T-helper 2 cell treated with Interferon-gamma antibody and Interleukin-4, amounts not matched to agents 100 ng/mL and 5 ng/mL, for 36 hours (primary cell): Measurements from ENCODE around the gene BEND7. TPM values are rescaled to one million over a fixed set of nuclear protein-coding genes. Genes with fewer than 3 reads are reported as not detected.
"Not testable (repeated sequence)": the region's sequence is repeated elsewhere in the genome, so short reads cannot be mapped to it uniquely, and the experiment has no call there.

ENCODE experiments used
- intact Hi-C: fragments of 100-400 bp; cut with micrococcal nuclease; formaldehyde crosslinking; loops from one replicate; pipeline ENCODE4 v1.15.1; 2023
- total RNA-seq: library from RNA; stranded (reverse); gene quantifications from 2 replicates; pipeline ENCODE4 v1.2.3, GENCODE V29; 2022

BEND7 gene
- total RNA-seq, 1 donor from 2014 or later = not detected

DNA sequence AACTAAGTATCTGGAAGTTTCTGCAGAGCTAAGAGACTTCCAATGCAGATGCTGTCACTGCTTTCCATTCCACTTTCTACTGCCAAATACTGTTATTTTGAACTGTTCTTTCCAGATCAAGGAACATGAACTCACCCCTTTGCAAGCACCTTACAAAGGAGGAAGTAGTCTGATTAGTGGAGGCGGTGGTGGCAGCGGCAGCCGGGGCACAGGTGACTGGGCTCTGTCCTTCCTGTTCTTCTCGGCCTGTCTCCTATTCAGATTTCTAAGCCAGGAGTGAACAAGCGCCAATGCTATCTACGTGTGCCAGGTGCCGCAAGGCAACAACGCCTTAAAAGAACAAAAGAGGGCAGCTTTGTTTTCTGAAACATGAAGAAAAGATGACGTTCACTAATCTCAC lies 44.9 kb downstream of the BEND7 start:
- intact Hi-C loops = no loop called here

DNA sequence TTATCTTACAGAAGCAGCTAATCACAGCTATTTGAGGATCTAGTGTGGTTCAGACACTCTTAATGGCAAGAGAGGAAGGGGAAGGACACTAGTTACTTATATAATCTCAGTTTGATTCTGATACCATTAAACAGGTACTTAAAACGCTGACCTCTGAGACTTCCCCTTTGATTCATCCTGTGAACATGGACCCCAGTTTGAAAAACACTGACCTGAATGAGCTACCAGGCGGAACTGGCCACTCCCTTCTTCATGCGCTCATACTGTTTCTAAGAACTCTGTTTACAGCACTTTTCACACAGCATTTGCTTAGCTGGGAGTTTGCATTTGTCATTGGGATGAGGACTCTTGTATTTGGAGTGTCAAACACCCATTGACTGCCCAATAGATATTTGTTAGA lies 45.7 kb downstream of the BEND7 start:
- intact Hi-C loops = no loop called here

DNA sequence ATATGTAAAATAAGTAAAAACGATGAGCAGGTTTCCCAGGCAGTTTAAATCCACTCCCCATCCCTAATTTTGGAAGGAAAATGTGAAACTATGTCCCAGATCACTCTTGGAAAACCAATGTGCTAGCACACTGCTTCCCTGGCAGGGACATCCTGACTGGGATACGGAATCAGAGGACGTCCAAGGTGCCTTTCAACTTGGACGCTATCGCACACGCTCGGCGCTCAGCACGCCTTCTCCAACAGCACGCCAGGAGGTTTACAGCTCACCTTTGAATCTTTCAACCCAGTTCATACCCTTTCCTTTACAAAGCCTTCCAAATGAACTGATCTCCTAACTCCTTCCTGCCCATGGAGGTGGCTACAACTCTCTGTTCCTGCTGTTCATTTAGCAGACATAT lies 47.1 kb downstream of the BEND7 start:
- intact Hi-C loops = no loop called here

DNA sequence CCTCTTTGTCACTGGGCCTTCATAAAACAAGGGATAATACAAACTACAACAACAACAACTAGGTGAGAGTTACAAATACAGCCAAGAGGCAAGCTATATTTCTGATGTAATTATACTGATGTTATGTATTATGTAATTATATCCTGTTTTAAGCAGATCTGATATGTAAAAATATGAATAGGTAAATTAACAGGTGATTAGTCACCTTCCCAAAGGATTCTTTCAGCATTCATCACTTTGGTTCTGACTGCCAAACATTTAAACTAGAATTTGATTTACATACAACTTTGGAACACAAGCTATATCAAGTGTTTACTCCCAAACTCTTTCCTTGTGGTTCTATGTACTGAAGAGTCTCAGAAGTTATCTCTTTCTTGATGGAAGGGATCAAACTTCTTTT lies 53.7 kb downstream of the BEND7 start:
- intact Hi-C loops = no loop called here

DNA sequence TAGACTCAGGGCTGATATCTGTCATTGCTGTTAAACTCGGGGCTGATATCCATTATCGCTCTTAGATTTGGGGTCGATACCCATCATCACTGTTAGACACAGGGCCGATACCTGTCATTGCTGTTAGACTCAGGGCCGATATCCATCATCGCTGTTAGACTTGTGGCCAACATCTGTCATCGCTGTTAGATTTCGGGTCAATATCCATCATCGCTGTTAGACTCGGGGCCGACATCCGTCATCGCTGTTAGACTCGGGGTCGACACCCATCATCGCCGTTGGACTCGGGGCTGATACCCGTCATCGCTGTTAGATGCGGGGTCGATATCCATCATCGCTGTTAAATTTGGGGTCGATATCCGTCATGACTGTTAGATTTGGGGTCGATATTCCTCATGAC lies 54.8 kb downstream of the BEND7 start:
- intact Hi-C loops = no loop called here

DNA sequence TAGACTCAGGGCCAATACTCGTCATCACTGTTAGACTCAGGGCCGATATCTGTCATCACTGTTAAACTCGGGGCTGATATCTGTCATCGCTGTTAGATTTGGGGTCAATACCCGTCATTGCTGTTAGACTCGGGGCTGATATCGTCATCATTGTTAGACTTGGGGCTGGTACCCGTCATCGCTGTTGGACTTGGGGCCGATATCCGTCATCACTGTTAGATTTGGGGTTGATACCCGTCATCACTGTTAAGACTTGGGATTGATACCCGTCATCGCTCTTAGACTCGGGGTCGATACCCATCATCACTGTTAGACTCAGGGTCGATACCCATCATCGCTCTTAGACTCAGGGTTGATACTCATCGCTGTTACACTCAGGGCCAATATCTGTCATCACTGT lies 56.5 kb downstream of the BEND7 start:
- intact Hi-C loops = no loop called here

DNA sequence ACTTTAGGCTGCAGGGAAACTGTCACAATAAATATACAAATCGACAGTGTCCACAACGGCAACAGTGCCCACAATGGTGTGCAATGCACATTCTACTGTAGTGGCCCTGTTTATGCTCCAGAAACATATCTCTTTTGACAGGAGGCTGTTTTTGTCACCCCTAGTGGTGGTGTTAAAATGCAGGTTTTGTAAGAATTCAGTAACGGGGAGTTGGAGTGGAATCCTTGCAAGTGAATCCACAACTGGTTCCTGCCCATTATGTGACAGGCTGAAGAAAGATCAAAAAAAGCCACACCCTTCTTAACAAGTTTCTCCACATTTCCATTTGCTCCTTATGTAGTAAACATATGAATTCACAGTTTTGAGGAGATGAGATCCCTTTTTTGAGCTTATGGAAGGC lies 58.5 kb downstream of the BEND7 start:
- intact Hi-C loops = no loop called here

DNA sequence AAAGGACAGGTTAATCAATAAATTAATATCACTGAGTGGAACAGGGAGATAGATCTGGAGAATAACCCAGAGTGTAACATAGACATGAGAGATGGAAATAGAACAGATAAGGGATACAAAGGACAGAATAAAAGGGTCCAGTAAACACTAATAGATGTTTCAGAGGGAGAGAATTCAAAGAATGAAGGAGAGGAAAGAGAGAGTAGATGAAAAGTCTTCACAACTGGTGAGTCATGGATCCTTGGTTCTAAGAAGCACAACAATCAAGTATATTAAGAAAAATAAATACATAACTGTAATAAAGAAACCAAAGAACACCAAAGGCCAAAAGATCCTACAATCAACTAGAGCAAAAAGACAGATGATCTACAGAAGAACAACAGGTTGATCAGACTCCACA lies 66.3 kb downstream of the BEND7 start:
- intact Hi-C loops = no loop called here

DNA sequence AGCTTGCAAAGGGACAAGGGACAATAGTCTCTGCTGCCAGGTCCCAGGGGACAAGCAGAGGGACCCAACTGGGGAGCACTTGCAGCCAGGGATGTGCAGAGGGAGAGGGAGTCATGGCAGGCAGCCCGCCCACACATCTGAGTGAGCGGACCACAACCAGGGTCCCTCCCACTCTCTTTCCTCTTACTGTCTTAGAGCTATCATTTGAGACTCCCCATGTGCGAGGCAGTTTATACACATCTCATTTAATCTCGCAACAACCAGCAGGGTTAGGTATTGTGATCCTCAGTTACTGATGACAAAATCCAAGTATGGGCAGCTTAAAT lies 70.2 kb downstream of the BEND7 start:
- intact Hi-C loops = no loop called here

DNA sequence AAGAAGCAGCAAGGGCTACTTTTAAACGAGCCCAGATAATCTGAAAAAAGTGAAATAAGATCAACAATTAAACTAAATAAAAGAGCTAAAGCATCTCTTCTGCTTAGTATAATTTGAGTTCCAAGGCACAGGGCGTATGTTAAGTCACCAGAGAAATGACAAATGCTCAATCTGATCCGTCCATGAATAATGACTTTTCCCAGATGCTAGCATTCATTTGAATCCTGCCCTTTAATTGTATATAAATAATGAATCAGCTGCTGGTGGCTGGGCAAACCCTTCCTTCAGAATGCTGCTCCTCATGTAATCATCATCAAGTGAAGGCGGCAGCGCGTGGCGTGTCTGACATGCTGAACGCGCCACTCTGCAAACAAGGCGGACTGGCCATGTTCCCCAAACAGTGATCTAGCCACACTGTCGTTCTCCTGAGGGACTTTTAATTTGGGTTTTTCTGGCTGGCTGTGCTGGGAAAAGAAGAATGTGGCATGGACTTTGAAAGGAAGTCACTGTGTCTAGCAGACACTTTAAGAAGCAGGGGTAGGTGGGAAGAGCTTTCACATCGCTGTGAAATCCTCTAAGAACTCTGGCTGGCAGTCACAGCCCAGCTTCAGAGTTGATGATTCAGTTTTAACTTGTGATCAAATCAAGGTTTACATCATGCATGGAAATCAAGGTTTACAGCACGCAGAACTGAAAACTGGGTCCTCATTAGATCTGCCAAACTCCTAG lies 70.7 kb downstream of the BEND7 start:
- intact Hi-C loops = no loop called here

DNA sequence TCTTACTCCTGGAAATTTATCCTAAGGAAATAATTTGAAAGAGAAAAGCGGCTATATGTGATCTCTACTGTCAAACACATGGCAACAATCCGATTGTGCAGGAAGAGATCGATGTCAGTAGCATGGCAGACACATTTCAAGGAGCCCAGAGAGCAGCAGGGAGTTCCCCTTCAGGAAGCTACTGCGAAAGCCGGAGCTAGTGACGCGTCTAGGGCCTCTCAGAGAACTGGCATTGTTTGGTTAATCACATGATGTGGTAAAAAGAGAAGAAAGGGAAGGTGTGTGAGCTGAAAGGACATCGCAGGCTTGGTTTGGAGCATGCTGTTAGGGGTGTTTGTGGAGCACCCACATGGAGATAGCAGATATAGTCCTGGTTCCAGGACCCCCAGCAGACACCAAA lies 74.9 kb downstream of the BEND7 start:
- intact Hi-C loops = no loop called here

DNA sequence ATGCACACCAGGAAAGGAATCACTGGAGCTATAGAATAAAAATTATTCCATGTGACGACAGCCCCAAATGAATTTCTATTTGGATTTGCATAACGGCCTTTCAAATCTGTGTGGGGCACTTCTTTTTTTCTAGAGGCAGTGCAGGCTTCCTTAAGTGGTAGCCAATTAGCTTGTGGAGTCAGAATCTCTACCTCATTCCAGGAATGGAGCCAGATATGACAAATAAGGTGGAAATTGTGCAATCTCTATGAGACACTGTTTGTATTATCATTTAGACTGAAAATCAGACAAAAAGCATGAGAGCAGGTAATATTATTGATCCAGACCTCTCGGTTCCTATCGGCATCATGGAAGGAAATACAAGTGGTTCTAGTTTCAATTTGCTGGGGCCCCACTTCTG lies 78.7 kb downstream of the BEND7 start:
- intact Hi-C loops = no loop called here

DNA sequence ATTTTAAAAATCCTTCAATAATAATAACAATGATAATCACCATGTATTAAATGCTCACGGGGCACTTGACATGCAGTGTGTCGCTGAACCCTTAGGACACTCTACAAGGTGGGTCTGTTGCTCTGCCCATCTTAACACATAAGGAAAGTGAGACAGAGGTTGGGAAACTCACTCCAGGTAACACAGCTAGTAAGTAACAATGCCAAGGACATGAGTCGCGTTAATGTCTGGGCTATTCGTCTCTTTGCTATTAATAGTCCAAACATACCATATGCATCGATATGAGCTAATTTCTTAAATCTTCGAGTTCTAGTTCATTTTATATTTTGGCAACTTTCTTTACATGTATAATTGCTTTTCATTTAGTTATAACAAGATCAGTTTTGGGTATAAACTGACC lies 79.5 kb downstream of the BEND7 start:
- intact Hi-C loops = no loop called here

DNA sequence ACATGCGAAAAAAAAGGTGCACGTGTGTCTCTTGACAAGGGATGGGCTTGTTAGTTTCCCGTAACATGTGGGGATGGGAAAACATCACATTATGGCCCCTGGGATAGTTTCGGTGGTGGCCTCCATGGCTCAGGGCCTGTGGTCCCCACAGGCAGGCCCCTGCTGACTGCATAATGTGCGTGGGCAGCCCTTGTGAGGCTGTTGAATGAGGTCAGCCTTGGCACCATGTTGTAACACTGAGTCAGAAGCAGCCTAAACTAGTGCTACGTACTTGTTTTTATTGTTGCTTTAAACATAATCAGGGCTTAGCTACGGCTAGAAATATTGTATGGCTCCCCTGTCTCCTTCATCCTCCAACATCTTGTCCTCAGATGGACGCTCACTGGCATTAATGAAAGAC lies 80.6 kb downstream of the BEND7 start:
- intact Hi-C loops = no loop called here

DNA sequence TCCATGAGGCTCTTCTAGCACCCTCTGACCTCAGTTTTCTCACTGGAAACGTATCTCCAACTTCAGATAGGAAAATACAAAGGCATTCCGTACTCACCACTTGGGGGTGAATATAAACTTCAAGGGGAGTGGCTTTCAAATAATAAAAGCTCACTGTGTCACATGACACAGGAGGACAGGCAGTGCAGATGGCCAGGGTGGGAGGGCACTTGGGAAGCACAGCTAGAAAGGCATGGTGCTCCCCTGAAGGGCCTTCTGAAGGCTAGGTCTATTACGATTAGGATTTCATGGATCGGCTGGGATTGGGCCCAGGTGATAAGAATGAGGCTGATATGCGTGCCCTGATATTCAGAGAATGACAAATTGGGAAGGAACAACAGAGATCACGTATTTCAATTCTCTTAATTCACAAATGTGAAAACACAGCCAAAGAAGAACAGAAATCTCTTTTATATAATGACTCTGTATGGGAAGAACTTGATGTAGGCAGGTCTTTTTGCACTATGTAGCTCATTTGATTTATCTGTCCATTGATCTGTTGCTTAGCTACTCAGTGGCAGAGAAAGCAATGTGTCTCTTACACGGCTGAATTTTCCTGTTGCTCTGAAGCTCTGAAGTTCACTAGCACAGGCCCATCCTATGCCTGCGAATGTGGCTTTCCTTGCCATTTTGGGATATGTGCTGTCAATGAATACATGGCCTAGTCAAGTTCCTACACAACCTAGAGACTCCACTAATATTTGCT lies 83.0 kb downstream of the BEND7 start:
- intact Hi-C loops = no loop called here

DNA sequence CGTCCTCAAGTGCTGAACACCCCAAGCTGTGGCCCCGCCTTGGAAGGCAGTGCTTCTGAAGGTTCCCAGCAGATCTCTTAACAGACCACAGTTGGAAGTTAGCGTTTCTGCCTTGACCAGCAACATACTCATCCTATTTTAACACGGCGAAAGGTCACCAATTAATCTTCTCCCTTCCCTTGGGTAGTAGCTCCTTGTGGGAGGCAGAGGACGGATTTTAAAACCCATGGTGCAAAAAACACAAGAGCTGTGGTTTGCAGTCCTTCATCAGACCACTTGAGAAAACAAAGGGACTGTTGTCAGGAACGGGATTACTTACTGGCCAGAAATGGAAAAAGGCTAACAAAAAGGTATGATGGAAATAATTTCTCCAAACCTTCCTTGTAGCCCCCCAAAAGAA lies 87.3 kb downstream of the BEND7 start:
- intact Hi-C loops = no loop called here

DNA sequence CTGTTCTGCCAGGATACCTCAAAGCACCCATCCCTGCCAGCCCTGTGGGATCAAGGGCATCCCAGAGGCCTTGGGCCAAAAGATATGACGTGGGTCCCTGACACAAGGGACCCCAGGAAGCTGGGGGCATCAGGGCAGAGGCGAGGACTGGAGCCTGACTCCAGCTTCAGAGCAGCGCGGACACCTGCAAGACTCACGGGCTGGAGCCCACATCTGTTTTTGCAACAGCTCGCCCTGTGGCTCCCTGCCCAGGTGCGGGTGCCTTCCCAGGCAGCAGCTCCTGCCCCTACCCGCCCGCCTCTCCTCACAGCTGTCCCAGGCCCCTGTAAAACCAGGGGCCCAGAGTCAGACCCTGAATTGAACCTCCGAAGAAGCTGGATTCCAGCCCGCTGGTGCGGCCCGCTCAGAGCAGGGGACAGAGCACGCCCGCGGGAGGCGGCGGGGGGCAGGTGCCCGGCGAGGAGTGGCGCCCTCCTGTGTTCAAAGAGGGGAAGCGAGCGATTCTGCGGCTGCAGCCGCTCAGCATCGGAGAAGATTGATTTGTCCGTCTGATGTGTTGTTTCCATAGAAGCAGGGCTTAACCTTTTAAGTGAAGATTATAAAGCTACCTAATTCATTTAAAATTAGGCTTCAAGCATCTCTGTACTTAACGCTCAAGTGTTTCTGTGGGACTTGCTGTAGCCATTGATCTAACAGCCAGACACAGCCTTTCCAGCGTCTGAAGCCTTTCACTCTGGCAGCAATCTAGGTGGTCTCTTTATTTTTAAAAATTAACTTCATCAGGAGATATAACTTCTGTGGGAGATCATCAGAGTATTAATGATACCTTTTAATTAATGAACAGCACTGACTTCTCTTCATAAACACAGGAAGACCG lies 88.4 kb downstream of the BEND7 start:
- intact Hi-C loops = loop anchor here (1.0 kb wide), 2 partner anchors 68 to 279 kb away; partner anchors contain the start of gene MCM10

DNA sequence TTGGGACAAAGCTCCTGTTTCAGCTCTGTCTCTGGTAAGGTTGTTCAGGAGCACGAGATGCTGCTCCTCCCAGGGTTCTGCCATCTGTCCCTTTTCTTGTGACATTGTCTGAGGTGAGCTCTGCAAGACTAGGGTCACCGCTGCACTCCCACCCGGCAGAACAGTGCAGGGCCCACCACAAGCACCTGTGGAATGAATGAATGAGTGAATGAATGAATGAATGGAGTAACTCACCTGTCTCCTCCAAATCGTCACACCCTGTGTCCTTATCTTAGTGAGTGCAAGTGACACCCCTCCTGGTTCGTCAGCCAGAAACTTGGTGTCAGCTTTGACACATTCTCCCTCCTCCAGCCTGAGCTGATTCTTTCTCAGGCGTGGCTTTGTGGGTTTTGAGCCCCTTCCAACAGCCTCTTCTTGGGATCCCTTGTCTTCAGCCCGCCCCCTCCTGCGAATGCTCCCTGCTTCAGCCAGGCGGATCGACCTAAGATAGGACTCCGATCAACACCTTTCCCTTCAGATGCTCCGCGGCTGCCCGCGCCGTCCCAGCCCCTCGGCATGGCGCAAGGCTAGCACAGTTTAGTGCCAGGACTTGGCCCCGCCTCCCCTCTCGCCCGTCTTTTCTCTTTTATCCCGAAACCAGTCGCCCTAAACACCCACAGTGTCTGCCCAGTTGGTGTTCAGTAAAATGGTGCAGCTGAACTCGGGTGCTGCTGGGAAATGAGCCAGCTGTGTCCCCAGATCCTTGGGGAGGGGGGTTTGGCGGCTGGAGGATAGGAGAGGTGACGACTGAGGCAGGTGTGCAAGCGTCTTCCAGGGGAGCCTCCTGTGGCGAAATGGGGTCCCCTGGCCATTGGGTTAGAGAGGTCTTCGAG lies 89.3 kb downstream of the BEND7 start:
- intact Hi-C loops = loop anchor here (1.0 kb wide), 2 partner anchors 67 to 278 kb away; partner anchors contain the start of gene MCM10

DNA sequence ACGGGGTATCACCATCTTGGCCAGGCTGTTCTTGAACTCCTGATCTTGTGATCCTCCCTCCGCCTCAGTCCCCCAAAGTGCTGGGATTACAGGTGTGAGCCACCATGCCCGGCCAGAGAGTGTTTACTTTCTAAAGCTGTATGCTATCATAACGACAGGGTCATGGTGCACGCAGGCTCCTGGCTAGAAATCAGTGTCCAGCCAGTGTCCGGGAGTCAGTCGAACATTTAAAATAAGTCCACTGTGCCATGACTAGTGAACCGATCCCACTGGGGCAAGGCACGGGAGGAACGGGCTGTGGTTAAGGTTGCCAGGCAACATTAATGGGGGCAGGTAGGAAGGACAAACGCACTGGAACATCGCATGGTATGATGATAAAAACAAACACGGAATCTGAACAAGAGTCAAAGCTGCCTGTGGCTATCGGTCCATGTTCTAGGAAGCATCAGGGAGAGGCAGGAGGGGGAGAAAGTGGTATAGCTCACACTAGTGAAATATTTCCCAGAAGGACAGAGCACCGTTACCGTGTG lies 91.7 kb downstream of the BEND7 start:
- intact Hi-C loops = no loop called here

DNA sequence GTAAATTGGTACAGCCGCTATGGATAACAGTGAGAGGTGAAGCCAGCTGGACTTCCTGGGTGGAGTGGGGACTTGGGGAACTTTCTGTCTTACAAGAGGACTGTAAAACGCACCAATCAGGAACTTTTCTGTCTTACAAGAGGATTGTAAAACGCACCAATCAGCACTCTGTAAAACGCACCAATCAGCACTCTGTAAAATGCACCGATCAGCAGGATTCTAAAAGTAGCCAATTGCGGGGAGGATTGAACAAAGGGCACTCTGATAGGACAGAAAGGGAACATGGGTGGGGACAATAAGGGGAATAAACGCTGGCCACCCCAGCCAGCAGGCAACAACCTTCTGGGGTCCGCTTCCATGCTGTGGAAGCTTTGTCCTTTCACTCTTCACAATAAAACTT lies 100.9 kb downstream of the BEND7 start:
- intact Hi-C loops = not testable (repeated sequence)

DNA sequence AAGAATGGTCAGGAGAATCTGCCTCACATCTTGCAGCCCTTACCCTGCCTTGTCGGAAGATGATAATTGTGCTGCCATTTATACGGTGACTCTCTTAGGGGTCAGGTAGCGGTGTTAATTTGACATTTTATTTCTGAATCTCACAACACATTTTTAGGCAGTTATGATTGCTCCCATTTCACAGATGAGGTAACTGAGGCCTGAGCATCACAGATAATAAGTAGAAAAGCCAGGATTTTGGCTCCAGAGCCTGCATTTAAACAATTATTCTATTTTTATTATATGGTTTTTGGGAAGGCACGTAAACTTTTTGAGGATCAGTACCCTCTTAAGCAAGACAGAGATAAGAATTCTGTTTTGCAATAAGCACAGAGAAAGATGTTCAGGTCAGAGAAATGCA lies 103.4 kb downstream of the BEND7 start:
- intact Hi-C loops = no loop called here
